Lower lobe of right lung (tissue), 2 donors: ENCODE data around the gene EVA1A. TPM values are rescaled to one million over a fixed set of nuclear protein-coding genes. Genes with fewer than 3 reads are reported as not detected.

ENCODE experiments used
- ATAC-seq, 2 donors: fragments of 200-7000 bp; cut with Tn5 transposase; one replicate each; pipeline ENCODE4 v1.9.1; 2020 to 2022; ENCODE audit warnings: mild to moderate bottlenecking in 2 of 2, moderate library complexity in 2 of 2
- DNase-seq: peaks from one replicate; pipeline ENCODE4 v3.0.0-alpha.2; 2020
- H3K27ac ChIP-seq: fragments of 200-600 bp; one replicate; pipeline ENCODE4 v1.8.0; 2022
- H3K27me3 ChIP-seq: fragments of 200-600 bp; one replicate; pipeline ENCODE4 v1.8.0; 2022; ENCODE audit warnings: low read depth
- H3K36me3 ChIP-seq: fragments of 200-600 bp; one replicate; pipeline ENCODE4 v1.8.0; 2022; ENCODE audit warnings: mild to moderate bottlenecking
- H3K4me1 ChIP-seq: fragments of 200-600 bp; one replicate; pipeline ENCODE4 v1.8.0; 2022
- H3K4me3 ChIP-seq: fragments of 200-600 bp; one replicate; pipeline ENCODE4 v1.8.0; 2022; ENCODE audit warnings: mild to moderate bottlenecking
- H3K9me3 ChIP-seq: fragments of 200-600 bp; one replicate; pipeline ENCODE4 v1.8.0; 2022
- intact Hi-C: fragments of 100-400 bp; cut with DNase I; formaldehyde crosslinking; loops from one replicate; pipeline ENCODE4 v1.11.0; 2022
- total RNA-seq: library from RNA; stranded (reverse); fragmentation: NEBNext Ultra II Directional; extraction: Animal tissue kit (Norgen Biotek cat#: 25700); gene quantifications from one replicate; pipeline ENCODE4 v1.2.1, GENCODE V29; 2021
- TF ChIP-seq, protein P1 (sequence below): fragments of 200-600 bp; IDR thresholded peaks from one replicate; pipeline ENCODE4 v1.8.0; 2022; ENCODE audit warnings: antibody characterized with exemption, mild to moderate bottlenecking
- donor health status: DM: no; HTN: yes; CAD: no; lungs with severe emphysema.

Gene EVA1A
- total RNA-seq, 1 donor from 2014 or later: 31.7 TPM

DNA sequence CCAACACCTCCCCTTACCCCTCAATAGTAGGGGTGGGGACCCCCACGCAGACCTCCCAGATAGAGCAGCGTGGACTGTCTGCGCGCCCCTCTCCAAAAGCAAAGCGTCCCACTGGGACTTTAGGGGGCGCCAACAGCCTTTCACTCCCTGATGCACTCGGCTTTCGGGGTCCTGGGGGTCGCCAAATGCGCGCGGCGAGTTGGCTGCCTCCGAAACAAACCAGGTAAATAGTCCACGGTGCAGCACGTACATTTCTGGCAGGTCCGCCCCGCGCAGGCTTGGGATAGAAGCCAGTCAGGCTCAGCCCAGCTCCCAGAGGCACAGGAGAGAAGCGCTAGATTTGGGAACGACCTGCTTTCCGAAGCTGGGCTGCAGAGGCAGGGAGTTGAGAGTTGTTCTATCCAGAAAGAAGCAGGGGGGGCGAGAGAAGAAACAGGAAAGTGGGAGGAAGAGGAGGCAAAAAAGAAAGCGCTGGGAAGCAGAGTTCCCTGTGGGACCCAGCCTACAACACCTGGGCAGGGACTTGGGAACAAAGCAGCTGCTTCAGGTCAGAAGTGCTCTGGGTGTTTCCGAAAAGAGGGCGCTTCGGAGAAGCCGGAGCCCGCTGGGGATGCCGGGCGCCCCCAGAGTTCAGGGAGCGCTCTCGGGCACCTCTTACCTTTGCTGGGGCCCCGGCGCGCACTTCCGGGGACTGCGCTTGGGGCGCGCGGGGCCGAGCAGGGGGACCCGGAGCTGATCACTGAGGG is 544 bp downstream of the EVA1A start:
- Histone ChIP-seq H3K4me3 (peak overlapping the region; percentile 66), H3K27me3 (peaks cover 15% of the 10 kb centered on the region), H3K27ac (peak overlapping the region; percentile 83), H3K4me1 (peaks cover 9% of the 10 kb centered on the region), H3K36me3 (no peaks in the 10 kb centered on the region), H3K9me3 (no peaks in the 10 kb centered on the region)
- intact Hi-C loops: no loop called here
- DNase-seq (peak; percentile 57), ATAC-seq (peak; percentile 57 to 61)
- TF ChIP-seq, protein P1, sequence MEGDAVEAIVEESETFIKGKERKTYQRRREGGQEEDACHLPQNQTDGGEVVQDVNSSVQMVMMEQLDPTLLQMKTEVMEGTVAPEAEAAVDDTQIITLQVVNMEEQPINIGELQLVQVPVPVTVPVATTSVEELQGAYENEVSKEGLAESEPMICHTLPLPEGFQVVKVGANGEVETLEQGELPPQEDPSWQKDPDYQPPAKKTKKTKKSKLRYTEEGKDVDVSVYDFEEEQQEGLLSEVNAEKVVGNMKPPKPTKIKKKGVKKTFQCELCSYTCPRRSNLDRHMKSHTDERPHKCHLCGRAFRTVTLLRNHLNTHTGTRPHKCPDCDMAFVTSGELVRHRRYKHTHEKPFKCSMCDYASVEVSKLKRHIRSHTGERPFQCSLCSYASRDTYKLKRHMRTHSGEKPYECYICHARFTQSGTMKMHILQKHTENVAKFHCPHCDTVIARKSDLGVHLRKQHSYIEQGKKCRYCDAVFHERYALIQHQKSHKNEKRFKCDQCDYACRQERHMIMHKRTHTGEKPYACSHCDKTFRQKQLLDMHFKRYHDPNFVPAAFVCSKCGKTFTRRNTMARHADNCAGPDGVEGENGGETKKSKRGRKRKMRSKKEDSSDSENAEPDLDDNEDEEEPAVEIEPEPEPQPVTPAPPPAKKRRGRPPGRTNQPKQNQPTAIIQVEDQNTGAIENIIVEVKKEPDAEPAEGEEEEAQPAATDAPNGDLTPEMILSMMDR: peak; percentile 13

DNA sequence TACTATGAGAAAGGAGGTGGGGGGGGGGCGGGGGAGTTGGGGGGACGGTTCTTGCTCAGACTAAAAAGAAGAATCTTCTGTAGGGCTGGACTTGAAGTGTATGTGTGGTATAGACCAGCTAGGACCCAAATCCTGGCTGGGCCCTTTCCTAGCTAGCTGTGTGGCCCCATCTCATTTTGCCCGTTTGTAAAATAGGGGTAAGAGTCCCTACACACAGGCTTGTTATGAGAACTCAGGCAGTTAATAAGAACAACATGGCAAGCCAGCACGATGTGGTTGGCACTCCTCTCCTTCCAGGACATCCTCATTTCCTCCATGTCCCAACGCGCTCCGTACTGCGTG is 1.1 kb downstream of the EVA1A start:
- ATAC-seq (no peak), DNase-seq (no peak)
- TF ChIP-seq, protein P1: no peak
- Histone ChIP-seq H3K4me1 (peaks cover 9% of the 10 kb centered on the region), H3K36me3 (no peaks in the 10 kb centered on the region), H3K9me3 (no peaks in the 10 kb centered on the region), H3K4me3 (peak overlapping the region; percentile 66), H3K27me3 (peaks cover 15% of the 10 kb centered on the region), H3K27ac (no peak overlapping the region)
- intact Hi-C loops: no loop called here

DNA sequence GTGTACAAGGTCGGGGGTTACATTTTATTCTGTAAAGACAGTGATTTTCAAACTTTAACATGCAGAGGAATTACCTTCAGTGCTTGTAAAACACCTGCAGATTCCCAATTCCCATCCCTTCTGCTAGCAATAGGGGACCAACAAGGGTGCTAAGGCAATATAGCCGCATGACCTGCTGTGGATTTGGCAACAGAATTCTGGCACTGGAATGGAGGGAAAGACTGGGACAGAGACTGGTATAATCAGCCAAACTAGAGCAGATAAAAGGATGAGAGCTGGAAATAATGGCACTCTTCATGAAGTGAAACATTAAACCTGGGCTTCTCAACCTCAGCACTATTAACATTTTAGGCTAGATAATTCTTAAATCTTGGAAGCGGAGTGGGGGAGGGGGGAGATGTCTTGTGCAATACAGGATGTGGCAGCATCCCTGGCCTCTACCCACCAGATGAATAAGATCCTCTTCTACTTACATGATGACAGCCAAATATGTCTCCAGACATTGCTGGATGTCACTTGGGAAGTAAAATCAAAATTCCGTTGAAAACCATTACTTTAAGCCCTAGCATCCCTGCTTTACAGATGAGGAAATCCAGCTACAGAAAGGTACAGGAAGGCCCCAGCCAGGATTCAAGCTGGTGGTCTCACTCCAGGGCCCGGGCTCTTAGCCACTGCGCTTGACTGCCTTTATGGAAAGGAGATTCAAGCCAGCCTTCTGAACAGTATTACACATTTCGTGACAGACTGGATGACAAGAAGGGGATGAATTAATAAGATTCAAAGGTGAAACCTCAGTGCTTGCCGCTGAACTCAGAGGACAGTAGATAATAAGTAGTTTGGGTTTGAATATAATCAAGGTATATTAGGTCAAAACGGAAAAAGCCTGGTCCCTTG is 1.7 kb downstream of the EVA1A start:
- TF ChIP-seq, protein P1: no peak

DNA sequence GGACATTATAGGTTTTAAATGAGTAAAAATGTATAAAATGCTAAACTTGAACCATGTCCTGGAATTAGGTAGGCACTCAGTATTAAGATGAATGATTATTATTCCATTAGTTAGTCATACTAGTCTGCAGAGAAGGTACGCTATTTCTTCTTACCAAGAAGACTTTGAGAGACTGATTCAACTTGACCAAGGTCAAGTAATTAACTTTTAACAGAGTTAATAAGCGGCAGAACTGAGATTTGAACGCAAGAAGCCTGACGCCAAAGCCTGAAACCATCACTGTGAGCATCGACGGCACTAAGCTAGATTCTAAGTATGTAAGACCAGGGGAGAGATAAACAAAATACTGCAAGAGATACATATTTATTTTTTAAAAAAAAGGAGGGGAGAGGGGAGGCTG is 2.6 kb downstream of the EVA1A start:
- H3K27me3 ChIP-seq: peaks cover 15% of the 10 kb centered on the region
- no peak overlapping the region for H3K27ac ChIP-seq
- DNase-seq: no peak
- intact Hi-C loops: no loop called here
- no peak overlapping the region for H3K4me3 ChIP-seq
- TF ChIP-seq, protein P1: no peak
- peaks cover 9% of the 10 kb centered on the region for H3K4me1 ChIP-seq
- no peaks in the 10 kb centered on the region for H3K36me3 ChIP-seq
- no peak for ATAC-seq
- H3K9me3 ChIP-seq: no peaks in the 10 kb centered on the region

More for the DNA sequence above, 1.7 kb downstream of the EVA1A start:
- no peaks in the 10 kb centered on the region for H3K36me3 ChIP-seq
- ATAC-seq (no peak), DNase-seq (no peak)
- intact Hi-C loops: no loop called here
- H3K27ac ChIP-seq: no peak overlapping the region
- H3K4me1 ChIP-seq: peaks cover 9% of the 10 kb centered on the region
- peak overlapping the region; percentile 66 for H3K4me3 ChIP-seq
- H3K27me3 ChIP-seq: peaks cover 15% of the 10 kb centered on the region
- no peaks in the 10 kb centered on the region for H3K9me3 ChIP-seq

DNA sequence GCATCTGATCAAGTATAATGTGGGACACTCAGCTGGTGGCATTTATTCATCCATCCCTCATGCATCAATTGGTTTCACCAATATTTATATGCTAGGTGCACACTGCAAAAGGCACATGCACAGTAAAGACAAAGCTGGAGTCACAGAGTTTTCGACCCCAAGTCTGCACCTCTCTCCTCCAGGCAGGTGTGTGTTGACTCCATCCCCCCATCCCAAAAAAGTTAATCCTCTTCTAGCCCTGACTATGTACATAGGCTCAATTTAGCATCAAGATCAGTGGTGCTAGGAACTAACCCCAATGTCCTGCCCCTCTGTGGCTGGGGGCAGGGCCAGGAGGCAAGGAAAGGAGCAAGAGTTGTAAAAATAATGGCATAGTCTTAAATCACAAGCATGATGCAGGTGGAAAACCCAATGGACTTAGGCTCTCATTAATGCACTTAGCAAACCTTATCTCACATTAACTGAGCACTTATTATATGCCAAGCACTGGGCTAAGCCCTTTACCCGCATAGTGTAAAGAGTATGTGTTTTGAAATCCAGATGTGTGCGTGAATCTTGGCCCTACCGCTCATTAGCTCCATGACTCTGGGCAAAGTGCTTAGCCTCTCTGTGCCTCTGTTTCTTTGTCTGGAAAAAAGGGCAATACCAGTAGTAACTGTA is 3.1 kb downstream of the EVA1A start:
- Histone ChIP-seq H3K36me3 (no peaks in the 10 kb centered on the region), H3K4me1 (peaks cover 9% of the 10 kb centered on the region), H3K9me3 (no peaks in the 10 kb centered on the region), H3K27me3 (peaks cover 15% of the 10 kb centered on the region), H3K4me3 (no peak overlapping the region), H3K27ac (no peak overlapping the region)
- DNase-seq (no peak), ATAC-seq (no peak)
- TF ChIP-seq, protein P1: no peak
- intact Hi-C loops: no loop called here
